ENCODE results near the gene FBXO24. TPM values are rescaled to one million over a fixed set of nuclear protein-coding genes. Genes with fewer than 3 reads are reported as not detected.

FBXO24 gene
- total and polyA plus RNA-seq, 2 of the 8 experiments (the other 6 are each of a cell fraction or from before 2014, with no cell fraction given): 0.35 to 0.57 TPM

DNA sequence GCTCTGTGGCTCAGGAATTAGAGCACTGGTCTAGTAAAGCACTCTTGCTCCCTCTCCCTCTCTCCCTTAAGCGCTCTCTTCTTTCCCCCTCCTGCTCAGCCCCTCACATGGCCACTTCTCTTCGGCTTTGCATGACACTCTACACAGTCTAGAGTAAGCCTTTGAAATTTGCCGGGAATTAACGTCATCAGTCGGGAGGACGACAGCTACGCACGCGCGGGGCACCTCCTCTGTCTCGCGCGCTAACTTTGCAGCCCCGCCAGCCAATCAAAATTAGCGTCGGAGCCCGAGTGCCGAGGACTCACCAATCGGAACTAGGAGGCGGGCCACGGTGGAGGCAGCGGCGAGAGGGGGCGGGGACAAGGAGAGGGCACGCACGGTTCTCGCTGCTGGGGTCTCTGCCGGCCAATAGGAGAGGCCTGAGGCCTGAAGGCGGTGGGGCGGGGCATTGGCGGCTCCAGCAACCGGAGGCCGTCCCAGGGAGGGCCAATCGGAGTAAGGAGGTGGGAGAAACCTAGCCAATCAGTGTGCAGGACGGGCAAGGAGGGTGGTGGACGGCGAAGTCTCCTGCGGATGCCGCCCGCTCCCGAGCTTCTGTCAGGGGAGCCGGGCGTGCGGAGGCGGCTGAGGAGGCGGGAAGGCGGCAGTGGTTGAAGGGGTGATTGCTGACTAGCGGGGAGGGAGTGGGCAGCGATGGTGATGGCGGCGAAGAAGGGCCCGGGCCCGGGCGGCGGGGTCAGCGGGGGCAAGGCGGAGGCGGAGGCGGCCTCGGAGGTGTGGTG lies 47.3 kb upstream of the FBXO24 start, which contains the start of gene AGFG2:
Gene AGFG2, plus strand, starts transcription at position 550 of the 782 bp plus-strand sequence. Its CDS starts 144 bp downstream, at position 694.
- H3K27me3 ChIP-seq (replicated peaks in 1 of 4; ENCODE audit: control insufficient read depth in 3 of 4, extremely low read depth in 1 of 4, insufficient read depth in 3 of 4, low read length in 3 of 4): peaks cover 0 to 3% (median 2%) of the 10 kb centered on the region in 4 experiments; a peak in 3 of 7 replicates
- peaks cover 0 to 18% of the 10 kb centered on the region in 2 experiments; a peak in 2 of 4 replicates for H3K79me2 ChIP-seq (ENCODE audit: control insufficient read depth in 1 of 2, insufficient read depth in 2 of 2, low read length in 2 of 2)
- H3K4me2 ChIP-seq (ENCODE audit: insufficient read depth in 1 of 2, low read depth in 2 of 2, low read length in 2 of 2): peak within 1 kb of the TSS; percentile 60 to 92
- 2% methylated on average over 44 of the region's 60 CpGs; no CpG with 5 or more reads in 1 of the 2 experiments for WGBS, 2 experiments (ENCODE audit: extremely low coverage in 1 of 2, insufficient coverage in 1 of 2, insufficient read length in 1 of 2, insufficient replicate concordance in 2 of 2, low coverage in 1 of 2, low lambda C conversion rate in 2 of 2, missing lambda C conversion rate in 1 of 2)
- H3K23ac ChIP-seq (ENCODE audit: insufficient read length): no peak within 1 kb of the TSS
- no peak for FAIRE-seq
- H3K27ac ChIP-seq (ENCODE audit: low read depth, low read length): no peak within 1 kb of the TSS
- ChIA-PET CTCF (ENCODE audit: partially characterized antibody) (interaction anchor here (0.7 to 26.5 kb wide), 4 partner anchors 10 to 61 kb away, joined by 3 to 341 read pairs (median 4); no protein-coding TSS in a partner anchor), POLR2A (ENCODE audit: partially characterized antibody) (interaction anchor here (1.0 to 2.1 kb wide), 9 partner anchors 11 to 103 kb away, joined by 3 to 12 read pairs (median 4); partner anchors contain the start of genes FBXO24 and LRCH4)
- peak within 1 kb of the TSS; percentile 77; the same call in 1 of the 2 replicates for H2AFZ ChIP-seq (ENCODE audit: low read length)
- H2BK20ac ChIP-seq (ENCODE audit: low read length): no peak within 1 kb of the TSS
- H3K14ac ChIP-seq (ENCODE audit: insufficient read length): no peak within 1 kb of the TSS
- no peak within 1 kb of the TSS; the same call in 1 of the 2 replicates for H3K18ac ChIP-seq (ENCODE audit: extremely low read depth, low read length)
- peaks cover 7% of the 10 kb centered on the region for H3K23me2 ChIP-seq (ENCODE audit: low read depth, low read length)
- peak within 1 kb of the TSS; percentile 73 for H4K8ac ChIP-seq (ENCODE audit: extremely low read depth, insufficient read depth, low read length)
- H3K4me3 ChIP-seq (ENCODE audit: extremely low read depth in 1 of 4, insufficient read depth in 2 of 4, low read depth in 3 of 4, low read length in 4 of 4): peak within 1 kb of the TSS; percentile 70 to 83 (median 77)
- H3K4me1 ChIP-seq (replicated peaks in 1 of 4; ENCODE audit: control insufficient read depth in 3 of 4, insufficient read depth in 4 of 4, low read length in 3 of 4): peaks cover 4 to 24% (median 13%) of the 10 kb centered on the region in 4 experiments; a peak in 4 of 7 replicates
- peak within 1 kb of the TSS; percentile 17 to 58 (median 23); a peak in 5 of 7 replicates for H3K9ac ChIP-seq (replicated peaks in 1 of 4; ENCODE audit: extremely low read depth in 1 of 4, low read depth in 3 of 4, low read length in 3 of 4)
- H4K5ac ChIP-seq (ENCODE audit: insufficient read length, low read depth, low read length): no peak within 1 kb of the TSS
- no peak within 1 kb of the TSS for H2AK5ac ChIP-seq (ENCODE audit: low read depth, low read length)
- H4K20me1 ChIP-seq (replicated peaks in 1 of 2; ENCODE audit: control insufficient read depth in 1 of 2, insufficient read depth in 2 of 2, low read length in 2 of 2): no peaks in the 10 kb centered on the region
- H3K36me3 ChIP-seq (ENCODE audit: control insufficient read depth in 2 of 4, insufficient read depth in 4 of 4, low read length in 3 of 4): no peaks in the 10 kb centered on the region
- H3K79me1 ChIP-seq (ENCODE audit: low read depth, low read length): no peaks in the 10 kb centered on the region
- no peak within 1 kb of the TSS for H2BK12ac ChIP-seq (ENCODE audit: low read depth, low read length)
- H3K9me3 ChIP-seq (ENCODE audit: insufficient read depth in 2 of 2, low read depth in 1 of 2, low read length in 1 of 2): no peaks in the 10 kb centered on the region
- DNase-seq (ENCODE audit: low read depth in 1 of 2, low spot score in 2 of 2): peak; percentile 99
- H2BK5ac ChIP-seq (ENCODE audit: low read depth, low read length): no peak within 1 kb of the TSS
- H3K56ac ChIP-seq (replicated peaks; ENCODE audit: insufficient read length, low read depth, low read length): no peak within 1 kb of the TSS
- H2BK120ac ChIP-seq (replicated peaks; ENCODE audit: low read depth, low read length): no peak within 1 kb of the TSS
- H2BK15ac ChIP-seq (ENCODE audit: low read length): no peak within 1 kb of the TSS
- no peak within 1 kb of the TSS for H3K4ac ChIP-seq (replicated peaks; ENCODE audit: insufficient read length, low read depth, low read length)
- no peak within 1 kb of the TSS for H4K91ac ChIP-seq (replicated peaks; ENCODE audit: insufficient read length, low read length)
- TF ChIP-seq ASH2L (IDR thresholded peaks at IDR 0.05; ENCODE audit: low read length) (peak; percentile 17), TBP (IDR thresholded peaks at IDR 0.05; ENCODE audit: low read depth, low read length) (peak; percentile 73), CEBPB (IDR thresholded peaks at IDR 0.05; ENCODE audit: low read depth, low read length) (no peak), HDAC2 (IDR thresholded peaks at IDR 0.05; ENCODE audit: borderline replicate concordance in 1 of 2, low read depth in 2 of 2, low read length in 2 of 2) (peak in 1 of 2 experiments; percentile 94; a peak in 2 of 4 replicates), SP1 (IDR thresholded peaks at IDR 0.05; ENCODE audit: low read depth, low read length) (peak; percentile 87; the same call in 1 of the 2 replicates), GTF2F1 (IDR thresholded peaks at IDR 0.05; ENCODE audit: borderline replicate concordance, low read depth, low read length) (no peak), TAF7 (optimal IDR thresholded peaks at IDR 0.05; ENCODE audit: borderline replicate concordance, low read depth, low read length) (peak; percentile 75), CBX5 (IDR thresholded peaks at IDR 0.05; ENCODE audit: low read depth, low read length) (no peak)
- TF ChIP-seq, protein P1, sequence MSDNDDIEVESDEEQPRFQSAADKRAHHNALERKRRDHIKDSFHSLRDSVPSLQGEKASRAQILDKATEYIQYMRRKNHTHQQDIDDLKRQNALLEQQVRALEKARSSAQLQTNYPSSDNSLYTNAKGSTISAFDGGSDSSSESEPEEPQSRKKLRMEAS (IDR thresholded peaks at IDR 0.05): peak; percentile 94
- TF ChIP-seq, protein P2, sequence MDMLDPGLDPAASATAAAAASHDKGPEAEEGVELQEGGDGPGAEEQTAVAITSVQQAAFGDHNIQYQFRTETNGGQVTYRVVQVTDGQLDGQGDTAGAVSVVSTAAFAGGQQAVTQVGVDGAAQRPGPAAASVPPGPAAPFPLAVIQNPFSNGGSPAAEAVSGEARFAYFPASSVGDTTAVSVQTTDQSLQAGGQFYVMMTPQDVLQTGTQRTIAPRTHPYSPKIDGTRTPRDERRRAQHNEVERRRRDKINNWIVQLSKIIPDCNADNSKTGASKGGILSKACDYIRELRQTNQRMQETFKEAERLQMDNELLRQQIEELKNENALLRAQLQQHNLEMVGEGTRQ (IDR thresholded peaks at IDR 0.05; ENCODE audit: low read length): no peak

Measured in H1 (cell line).